C4-2B (cell line): ENCODE data around the gene GHDC.

Experiments used
- ZFX ChIP-seq: fragments of 450-650 bp; IDR thresholded peaks from 2 replicates; pipeline ENCODE4 v1.6.1; 2017
- TF ChIP-seq, protein P1 (sequence below): fragments of 450-650 bp; conservative IDR thresholded peaks from 2 replicates; pipeline ENCODE4 v1.5.1; 2017; ENCODE audit warnings: mild to moderate bottlenecking

DNA sequence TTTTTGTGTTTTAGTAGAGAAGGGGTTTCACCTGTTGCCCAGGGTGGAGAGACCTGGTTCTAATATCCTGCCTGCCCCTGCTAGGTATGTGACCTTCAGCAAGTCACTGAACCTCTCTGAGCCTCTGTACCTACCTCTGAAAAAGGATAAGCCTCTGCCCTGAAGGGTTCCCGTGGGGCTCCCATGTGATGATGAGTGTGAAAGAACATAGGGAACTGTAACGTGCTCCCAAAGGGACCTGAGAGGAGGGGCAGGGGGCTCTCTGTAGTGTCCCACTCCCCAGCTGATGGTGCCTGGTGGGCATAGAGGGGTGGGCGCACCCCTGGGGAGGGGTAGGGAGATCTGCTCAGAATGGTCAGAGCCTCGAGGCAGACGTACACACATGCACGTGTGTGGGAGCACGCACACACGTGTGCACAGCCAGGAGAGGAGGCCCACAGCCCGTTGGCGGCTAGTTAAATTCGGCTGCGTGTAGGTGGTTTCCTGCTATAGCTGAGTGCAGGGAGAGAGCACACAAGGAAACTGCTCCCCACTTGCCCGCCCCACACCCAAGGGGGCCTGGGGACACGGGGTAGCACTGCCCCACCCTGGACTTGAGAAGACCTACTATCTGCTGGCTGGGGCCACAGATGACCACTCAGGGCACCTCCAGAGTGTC lies 20.0 kb downstream of the GHDC start:
- TF ChIP-seq, protein P1, sequence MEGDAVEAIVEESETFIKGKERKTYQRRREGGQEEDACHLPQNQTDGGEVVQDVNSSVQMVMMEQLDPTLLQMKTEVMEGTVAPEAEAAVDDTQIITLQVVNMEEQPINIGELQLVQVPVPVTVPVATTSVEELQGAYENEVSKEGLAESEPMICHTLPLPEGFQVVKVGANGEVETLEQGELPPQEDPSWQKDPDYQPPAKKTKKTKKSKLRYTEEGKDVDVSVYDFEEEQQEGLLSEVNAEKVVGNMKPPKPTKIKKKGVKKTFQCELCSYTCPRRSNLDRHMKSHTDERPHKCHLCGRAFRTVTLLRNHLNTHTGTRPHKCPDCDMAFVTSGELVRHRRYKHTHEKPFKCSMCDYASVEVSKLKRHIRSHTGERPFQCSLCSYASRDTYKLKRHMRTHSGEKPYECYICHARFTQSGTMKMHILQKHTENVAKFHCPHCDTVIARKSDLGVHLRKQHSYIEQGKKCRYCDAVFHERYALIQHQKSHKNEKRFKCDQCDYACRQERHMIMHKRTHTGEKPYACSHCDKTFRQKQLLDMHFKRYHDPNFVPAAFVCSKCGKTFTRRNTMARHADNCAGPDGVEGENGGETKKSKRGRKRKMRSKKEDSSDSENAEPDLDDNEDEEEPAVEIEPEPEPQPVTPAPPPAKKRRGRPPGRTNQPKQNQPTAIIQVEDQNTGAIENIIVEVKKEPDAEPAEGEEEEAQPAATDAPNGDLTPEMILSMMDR = no peak
- TF ChIP-seq ZFX = no peak
